Retina (tissue), 1 donor: ENCODE data around the gene YAF2.
A peak's percentile ranks its signal among the peaks of the same experiment; 100 is the strongest.

Experiments used
- DNase-seq: peaks from one replicate; pipeline ENCODE4 v3.0.0-alpha.2; 2016

Gene YAF2

GRCh38 chr12:42141981-42142606, 96.0 kb downstream of the YAF2 start:
- no peak for DNase-seq

- no peak for DNase-seq
Measured at GRCh38 chr12:42140901-42141300, 97.1 kb downstream of the YAF2 start.

- DNase-seq, result no peak
Measured at GRCh38 chr12:42135259-42135814, 102.7 kb downstream of the YAF2 start.

GRCh38 chr12:42130672-42131402, 107.2 kb downstream of the YAF2 start:
- DNase-seq, result no peak

GRCh38 chr12:42129595-42130204, 108.3 kb downstream of the YAF2 start:
- DNase-seq, result peak; percentile 53

- DNase-seq, result no peak
Measured at GRCh38 chr12:42128888-42129287, 109.2 kb downstream of the YAF2 start.

- DNase-seq, result no peak
Measured at GRCh38 chr12:42128327-42128726, 109.7 kb downstream of the YAF2 start.

- DNase-seq, result no peak
Measured at GRCh38 chr12:42126963-42127362, 111.1 kb downstream of the YAF2 start.

GRCh38 chr12:42125388-42125767, 112.7 kb downstream of the YAF2 start:
- no peak for DNase-seq

GRCh38 chr12:42124764-42125387, 113.2 kb downstream of the YAF2 start:
- DNase-seq, result peak; percentile 25

- no peak for DNase-seq
Measured at GRCh38 chr12:42119085-42119633, 118.9 kb downstream of the YAF2 start.

- DNase-seq, result no peak
Measured at GRCh38 chr12:42118136-42118879, 119.7 kb downstream of the YAF2 start.

GRCh38 chr12:42109031-42109430, 129.0 kb downstream of the YAF2 start:
- no peak for DNase-seq
